K562 (cell line): ENCODE results near the gene CEP192. TPM values are rescaled to one million over a fixed set of nuclear protein-coding genes. Genes with fewer than 3 reads are reported as not detected.
A peak's percentile ranks its signal among the peaks of the same experiment; 100 is the strongest.

ENCODE experiments used
- ATAC-seq: fragments of 200-7000 bp; cut with Tn5 transposase; 3 replicates; pipeline ENCODE4 v1.9.1; 2020; ENCODE audit warnings: moderate library complexity
- BruUV-seq: library from RNA; stranded (reverse); fragments of 400-500 nt; replicated peaks from 2 replicates; lab custom pipeline; 2021; lab: Mats Ljungman, UMichigan
- CTCF ChIA-PET: fragments of 300-600 bp; formaldehyde crosslinking; extraction: SDS; loops from one replicate; lab custom pipeline; 2021; ENCODE audit warnings: low intra/inter-chr PET ratio; lab: Yijun Ruan, JAX
- POLR2A ChIA-PET: fragments of 300-600, 350-650 bp; sonication (Branson Sonifier 250); formaldehyde crosslinking; extraction: SDS; loops from one replicate; lab custom pipeline; 2021; ENCODE audit warnings: antibody characterized with exemption, inconsistent platforms; lab: Yijun Ruan, JAX
- DNase-seq, 4 experiments: peaks; one replicate each; pipeline versions ENCODE4 v3.0.0 to v3.0.0-alpha.2; 2011 to 2018; ENCODE audit warnings: low spot score in 3 of 4, mixed read lengths in 3 of 4; ENCODE audit errors: extremely low read depth in 1 of 4
- FAIRE-seq: peaks from 2 replicates; lab custom pipeline; 2011; peaks lifted over from hg19 to GRCh38; lab: Jason Lieb, UNC
- H2AFZ ChIP-seq: 2 replicates; pipeline ENCODE4 v1.6.0; 2011; ENCODE audit warnings: low read depth, low read length, control low read depth, inconsistent platforms
- H3K27ac ChIP-seq: fragments of 200-600 bp; 3 replicates; pipeline ENCODE4 v1.8.0; 2011; ENCODE audit warnings: low read depth, mild to moderate bottlenecking, control low read depth, inconsistent platforms, low read length, moderate library complexity, mixed read lengths; ENCODE audit errors: extremely low read depth
- H3K27me3 ChIP-seq, 2 experiments: fragments of 300-600 bp in 1 of 2; 2 replicates in 1 of 2; 3 replicates in 1 of 2; pipeline versions ENCODE4 v1.6.0 to v1.8.0; 2011; ENCODE audit warnings: inconsistent platforms in 2 of 2, low read length in 2 of 2, mild to moderate bottlenecking in 1 of 2, mixed read lengths in 1 of 2, moderate library complexity in 1 of 2; ENCODE audit not compliant: control insufficient read depth in 2 of 2, insufficient read depth in 2 of 2
- H3K36me3 ChIP-seq: fragments of 300-600 bp; 3 replicates; pipeline ENCODE4 v1.8.0; 2011; ENCODE audit warnings: mild to moderate bottlenecking, low read length, inconsistent platforms; ENCODE audit not compliant: control insufficient read depth, insufficient read depth
- H3K4me1 ChIP-seq, 2 experiments: fragments of 200-600 bp in 1 of 2; replicated peaks in 1 of 2; 2 replicates in 1 of 2; 3 replicates in 1 of 2; pipeline versions ENCODE4 v1.5.1 to v1.8.0; 2011; ENCODE audit warnings: inconsistent platforms in 2 of 2, low read length in 2 of 2, mild to moderate bottlenecking in 1 of 2, mixed read lengths in 1 of 2, moderate library complexity in 1 of 2; ENCODE audit not compliant: control insufficient read depth in 2 of 2, insufficient read depth in 2 of 2
- H3K4me2 ChIP-seq: 2 replicates; pipeline ENCODE4 v1.6.1; 2011; ENCODE audit warnings: low read length, control low read depth, inconsistent platforms, mixed read lengths; ENCODE audit not compliant: insufficient read depth
- H3K4me3 ChIP-seq: fragments of 200-600 bp; sonication (generic), shearing (Covaris generic); 2 replicates; pipeline ENCODE4 v1.5.1; 2016; ENCODE audit warnings: control low read depth, inconsistent platforms
- H3K79me2 ChIP-seq: fragments of 200-600 bp; 3 replicates; pipeline ENCODE4 v1.8.0; 2011; ENCODE audit warnings: low read length, inconsistent platforms; ENCODE audit not compliant: control insufficient read depth, insufficient read depth
- H3K9ac ChIP-seq, 2 experiments: 2 replicates each; pipeline versions ENCODE4 v1.6.0 to v1.6.1; 2011; ENCODE audit warnings: low read depth in 2 of 2, low read length in 2 of 2, control low read depth in 1 of 2, inconsistent platforms in 1 of 2, mild to moderate bottlenecking in 1 of 2, mixed read lengths in 1 of 2; ENCODE audit not compliant: insufficient read depth in 1 of 2
- H3K9me1 ChIP-seq: one replicate; pipeline ENCODE4 v1.6.0; 2011; ENCODE audit warnings: inconsistent platforms, mild to moderate bottlenecking, low read length, moderate library complexity; ENCODE audit not compliant: control insufficient read depth, insufficient read depth
- H3K9me3 ChIP-seq: replicated peaks from 2 replicates; pipeline ENCODE4 v1.5.1; 2011; ENCODE audit warnings: low read depth, low read length, inconsistent platforms; ENCODE audit not compliant: control insufficient read depth, insufficient read depth
- H4K20me1 ChIP-seq: replicated peaks from 2 replicates; pipeline ENCODE4 v1.6.1; 2011; ENCODE audit warnings: low read length, inconsistent platforms, mixed read lengths; ENCODE audit not compliant: control insufficient read depth, insufficient read depth
- ARID2 ChIP-seq: fragments of 450-650 bp; IDR thresholded peaks from 2 replicates; pipeline ENCODE4 v1.6.1; 2017; ENCODE audit warnings: antibody characterized with exemption, mild to moderate bottlenecking
- CBX3 ChIP-seq, 2 experiments: IDR thresholded peaks; 1 replicate in 1 of 2; 2 replicates in 1 of 2; pipeline ENCODE4 v1.6.1; 2012; ENCODE audit warnings: inconsistent platforms in 2 of 2, low read length in 2 of 2, borderline replicate concordance in 1 of 2, control low read depth in 1 of 2
- GATAD2B ChIP-seq: fragments of 450-650 bp; IDR thresholded peaks from 2 replicates; pipeline ENCODE4 v1.6.1; 2017; ENCODE audit warnings: mild to moderate bottlenecking, borderline replicate concordance
- HES1 ChIP-seq: fragments of 450-650 bp; IDR thresholded peaks from 2 replicates; pipeline ENCODE4 v1.6.1; 2016; ENCODE audit warnings: low read depth, mild to moderate bottlenecking, moderate library complexity
- RB1 ChIP-seq: fragments of 450-650 bp; IDR thresholded peaks from 2 replicates; pipeline ENCODE4 v1.6.1; 2017; ENCODE audit warnings: low read depth, mild to moderate bottlenecking
- SUPT5H ChIP-seq: fragments of 450-650 bp; IDR thresholded peaks from 2 replicates; pipeline ENCODE4 v1.6.1; 2016
- TAL1 ChIP-seq: fragments of 450-650 bp; IDR thresholded peaks from 2 replicates; pipeline ENCODE4 v1.6.1; 2016; ENCODE audit warnings: mild to moderate bottlenecking
- YY1 ChIP-seq, 3 experiments: IDR thresholded peaks; 2 replicates each; pipeline ENCODE4 v1.6.1; 2011; ENCODE audit warnings: low read length in 2 of 3, mild to moderate bottlenecking in 2 of 3, moderate library complexity in 2 of 3, borderline replicate concordance in 1 of 3, control low read depth in 1 of 3, low read depth in 1 of 3; ENCODE audit not compliant: insufficient read depth in 3 of 3, insufficient replicate concordance in 2 of 3, control insufficient read depth in 1 of 3, insufficient read length in 1 of 3; ENCODE audit errors: extremely low read depth in 1 of 3
- ZFX ChIP-seq: sonication (generic); formaldehyde crosslinking; IDR thresholded peaks from 2 replicates; pipeline ENCODE4 v1.8.0; 2022; ENCODE audit warnings: mild to moderate bottlenecking, missing genetic modification reagents, moderate library complexity
- ZNF224 ChIP-seq: sonication (generic); formaldehyde crosslinking; IDR thresholded peaks from 2 replicates; pipeline ENCODE4 v1.8.0; 2022; ENCODE audit warnings: mild to moderate bottlenecking, missing genetic modification reagents
- ZNF445 ChIP-seq: fragments of 250-450 bp; sonication (Bioruptor Pico); IDR thresholded peaks from 2 replicates; pipeline ENCODE4 v1.4.0; 2020; ENCODE audit warnings: low read depth, mild to moderate bottlenecking, moderate library complexity
- ZNF77 ChIP-seq: fragments of 250-450 bp; sonication (Bioruptor Pico); IDR thresholded peaks from 2 replicates; pipeline ENCODE4 v1.5.0; 2020
- WGBS: fragments of 100-300 bp; shearing (Covaris generic); methylation state at CpG from one replicate; pipeline ENCODE4 v1.1.6; 2016; ENCODE audit warnings: low coverage, mixed read lengths; ENCODE audit not compliant: insufficient coverage; ENCODE audit errors: missing lambda C conversion rate; 5-methylcytosine and 5-hydroxymethylcytosine counted together
- in situ Hi-C: fragments of 300-500 bp; cut with MboI; formaldehyde crosslinking; loops from 4 replicates; pipeline ENCODE4 v1.15.0; 2018; ENCODE audit warnings: inconsistent platforms, mixed read lengths
- intact Hi-C: fragments of 100-400 bp; cut with micrococcal nuclease; formaldehyde crosslinking; loops from 2 replicates; pipeline ENCODE4 v1.14.2; 2022
- polyA plus RNA-seq, 8 experiments: library from polyadenylated mRNA; depleted of rRNA in 4 of 8; stranded (reverse) in 5 of 8; unstranded in 3 of 8; fragments of >200 nt; fragmentation: Nextera tagmentation in 2 of 8; fragmentation: Illumina TruSeq in 1 of 8; extraction: Ambion mirVana in 2 of 8; extraction: Trizol in 1 of 8; gene quantifications; 2 replicates each; pipeline versions ENCODE4 v1.2.1 to v1.2.3, GENCODE V29; 2011 to 2014; ENCODE audit warnings: inconsistent platforms in 1 of 8, missing spikeins in 1 of 8
- total RNA-seq, 7 experiments: library from RNA; depleted of rRNA in 6 of 7; stranded (reverse); fragments of >200 nt in 6 of 7; fragmentation: Illumina TruSeq in 2 of 7; extraction: Trizol in 2 of 7; gene quantifications; 2 replicates each; pipeline versions ENCODE4 v1.2.1 to v1.2.3, GENCODE V29; 2011 to 2021; ENCODE audit warnings: low replicate concordance in 1 of 7
- TF ChIP-seq, protein P1 (sequence below), 3 experiments: IDR thresholded peaks in 2 of 3; conservative IDR thresholded peaks in 1 of 3; 2 replicates each; pipeline ENCODE4 v1.5.1; 2011 to 2012; ENCODE audit warnings: low read length in 3 of 3, mild to moderate bottlenecking in 3 of 3, control low read depth in 2 of 3, improper control_type of control experiment in 1 of 3, inconsistent platforms in 1 of 3, low read depth in 1 of 3, mixed read lengths in 1 of 3, moderate library complexity in 1 of 3; ENCODE audit not compliant: insufficient read depth in 2 of 3
- TF ChIP-seq, protein P2 (sequence below): fragments of 450-650 bp; formaldehyde crosslinking; IDR thresholded peaks from 2 replicates; pipeline ENCODE4 v1.4.0; 2020; ENCODE audit warnings: mild to moderate bottlenecking, mixed read lengths
- TF ChIP-seq, protein P3 (sequence below): sonication (generic); formaldehyde crosslinking; IDR thresholded peaks from 2 replicates; pipeline ENCODE4 v1.8.0; 2022; ENCODE audit warnings: missing genetic modification reagents, mild to moderate bottlenecking, borderline replicate concordance

The CEP192 gene
- total and polyA plus RNA-seq, 9 of the 15 experiments (the other 6 are each of a cell fraction or from before 2014, with no cell fraction given): 14.4 to 54.4 (median 35.8) TPM

DNA sequence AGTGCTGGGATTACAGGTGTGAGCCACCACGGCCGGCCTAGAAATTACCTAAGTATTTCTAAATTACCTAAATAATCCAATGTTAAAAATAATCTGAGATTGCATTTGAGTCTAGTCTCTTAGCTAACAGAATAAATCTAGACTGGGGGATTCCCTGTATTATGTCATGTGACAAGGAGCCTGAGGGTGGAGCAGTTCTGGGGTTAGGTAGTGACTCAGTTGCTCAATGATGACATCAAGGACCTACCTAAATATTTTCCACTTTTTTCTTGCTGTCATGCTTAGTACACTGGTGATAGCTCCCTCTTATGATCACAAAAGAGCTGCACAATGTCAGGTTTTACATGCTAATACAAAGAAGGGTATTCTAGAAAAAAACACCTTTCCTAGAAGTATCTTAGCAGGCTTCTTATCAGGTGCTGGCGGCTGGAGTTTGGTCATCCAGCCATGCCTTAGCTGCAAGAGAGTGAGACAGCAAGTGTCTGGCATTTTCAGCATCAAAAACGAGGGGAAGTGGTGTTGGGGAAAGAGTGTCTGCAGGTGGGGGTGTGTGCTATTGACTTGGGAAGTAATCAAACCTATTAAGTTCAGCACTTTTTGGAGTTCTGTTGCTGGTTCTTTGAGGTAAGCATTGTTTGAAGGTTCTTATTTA, 17.5 kb upstream of the CEP192 start:
- Histone ChIP-seq H3K4me2 (no peak overlapping the region), H3K36me3 (peaks cover 89% of the 10 kb centered on the region), H3K79me2 (peaks cover 17% of the 10 kb centered on the region; the same call in 2 of the 3 replicates), H2AFZ (no peak overlapping the region), H3K27ac (no peak overlapping the region), H3K9me1 (no peaks in the 10 kb centered on the region), H3K27me3 (no peaks in the 10 kb centered on the region), H3K4me1 (no peaks in the 10 kb centered on the region; a peak in 1 of 5 replicates), H4K20me1 (no peaks in the 10 kb centered on the region), H3K9me3 (no peaks in the 10 kb centered on the region; the same call in 1 of the 2 replicates), H3K4me3 (no peak overlapping the region), H3K9ac (no peak overlapping the region)
- ATAC-seq: peak; percentile 33; the same call in 1 of the 3 replicates
- no TSS peak for BruUV-seq
- ChIA-PET POLR2A (interaction anchor here (0.8 to 1.8 kb wide), 4 partner anchors 10 to 104 kb away, joined by 3 to 12 read pairs (median 6); partner anchors contain the start of gene CEP192), CTCF (no interaction called here)
- peak in 1 of 4 experiments; percentile 31 for DNase-seq
- no peak for FAIRE-seq
- intact Hi-C loops: no loop called here
- WGBS: 69% methylated on average over 4 of the region's 4 CpGs
- in situ Hi-C loops: no loop called here
- TF ChIP-seq HES1 (no peak), RB1 (no peak), CBX3 (IDR thresholded peaks at IDR 0.05; ENCODE audit: borderline replicate concordance in 1 of 2, low read length in 2 of 2) (peak in 1 of 2 experiments; percentile 86; a peak in 1 of 3 replicates), YY1 (IDR thresholded peaks at IDR 0.05; ENCODE audit: borderline replicate concordance in 1 of 3, control insufficient read depth in 1 of 3, extremely low read depth in 1 of 3, insufficient read depth in 3 of 3, insufficient read length in 1 of 3, insufficient replicate concordance in 2 of 3, low read depth in 1 of 3, low read length in 2 of 3) (no peak), ZFX (CRISPR knock-in tag) (no peak), TAL1 (peak; percentile 43; the same call in 1 of the 2 replicates), ZNF224 (CRISPR knock-in tag) (no peak), ZNF77 (CRISPR knock-in tag) (no peak), ARID2 (no peak), SUPT5H (no peak), ZNF445 (CRISPR knock-in tag) (no peak), GATAD2B (no peak)
- TF ChIP-seq, protein P1, sequence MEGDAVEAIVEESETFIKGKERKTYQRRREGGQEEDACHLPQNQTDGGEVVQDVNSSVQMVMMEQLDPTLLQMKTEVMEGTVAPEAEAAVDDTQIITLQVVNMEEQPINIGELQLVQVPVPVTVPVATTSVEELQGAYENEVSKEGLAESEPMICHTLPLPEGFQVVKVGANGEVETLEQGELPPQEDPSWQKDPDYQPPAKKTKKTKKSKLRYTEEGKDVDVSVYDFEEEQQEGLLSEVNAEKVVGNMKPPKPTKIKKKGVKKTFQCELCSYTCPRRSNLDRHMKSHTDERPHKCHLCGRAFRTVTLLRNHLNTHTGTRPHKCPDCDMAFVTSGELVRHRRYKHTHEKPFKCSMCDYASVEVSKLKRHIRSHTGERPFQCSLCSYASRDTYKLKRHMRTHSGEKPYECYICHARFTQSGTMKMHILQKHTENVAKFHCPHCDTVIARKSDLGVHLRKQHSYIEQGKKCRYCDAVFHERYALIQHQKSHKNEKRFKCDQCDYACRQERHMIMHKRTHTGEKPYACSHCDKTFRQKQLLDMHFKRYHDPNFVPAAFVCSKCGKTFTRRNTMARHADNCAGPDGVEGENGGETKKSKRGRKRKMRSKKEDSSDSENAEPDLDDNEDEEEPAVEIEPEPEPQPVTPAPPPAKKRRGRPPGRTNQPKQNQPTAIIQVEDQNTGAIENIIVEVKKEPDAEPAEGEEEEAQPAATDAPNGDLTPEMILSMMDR (IDR thresholded peaks at IDR 0.05 in 2 of 3, conservative IDR thresholded peaks at IDR 0.05 in 1 of 3; ENCODE audit: insufficient read depth in 2 of 3, low read depth in 1 of 3, low read length in 3 of 3): no peak
- TF ChIP-seq, protein P2, sequence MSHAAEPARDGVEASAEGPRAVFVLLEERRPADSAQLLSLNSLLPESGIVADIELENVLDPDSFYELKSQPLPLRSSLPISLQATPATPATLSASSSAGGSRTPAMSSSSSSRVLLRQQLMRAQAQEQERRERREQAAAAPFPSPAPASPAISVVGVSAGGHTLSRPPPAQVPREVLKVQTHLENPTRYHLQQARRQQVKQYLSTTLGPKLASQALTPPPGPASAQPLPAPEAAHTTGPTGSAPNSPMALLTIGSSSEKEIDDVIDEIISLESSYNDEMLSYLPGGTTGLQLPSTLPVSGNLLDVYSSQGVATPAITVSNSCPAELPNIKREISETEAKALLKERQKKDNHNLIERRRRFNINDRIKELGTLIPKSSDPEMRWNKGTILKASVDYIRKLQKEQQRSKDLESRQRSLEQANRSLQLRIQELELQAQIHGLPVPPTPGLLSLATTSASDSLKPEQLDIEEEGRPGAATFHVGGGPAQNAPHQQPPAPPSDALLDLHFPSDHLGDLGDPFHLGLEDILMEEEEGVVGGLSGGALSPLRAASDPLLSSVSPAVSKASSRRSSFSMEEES (CRISPR knock-in tag): peak; percentile 33; the same call in 1 of the 2 replicates
- TF ChIP-seq, protein P3, sequence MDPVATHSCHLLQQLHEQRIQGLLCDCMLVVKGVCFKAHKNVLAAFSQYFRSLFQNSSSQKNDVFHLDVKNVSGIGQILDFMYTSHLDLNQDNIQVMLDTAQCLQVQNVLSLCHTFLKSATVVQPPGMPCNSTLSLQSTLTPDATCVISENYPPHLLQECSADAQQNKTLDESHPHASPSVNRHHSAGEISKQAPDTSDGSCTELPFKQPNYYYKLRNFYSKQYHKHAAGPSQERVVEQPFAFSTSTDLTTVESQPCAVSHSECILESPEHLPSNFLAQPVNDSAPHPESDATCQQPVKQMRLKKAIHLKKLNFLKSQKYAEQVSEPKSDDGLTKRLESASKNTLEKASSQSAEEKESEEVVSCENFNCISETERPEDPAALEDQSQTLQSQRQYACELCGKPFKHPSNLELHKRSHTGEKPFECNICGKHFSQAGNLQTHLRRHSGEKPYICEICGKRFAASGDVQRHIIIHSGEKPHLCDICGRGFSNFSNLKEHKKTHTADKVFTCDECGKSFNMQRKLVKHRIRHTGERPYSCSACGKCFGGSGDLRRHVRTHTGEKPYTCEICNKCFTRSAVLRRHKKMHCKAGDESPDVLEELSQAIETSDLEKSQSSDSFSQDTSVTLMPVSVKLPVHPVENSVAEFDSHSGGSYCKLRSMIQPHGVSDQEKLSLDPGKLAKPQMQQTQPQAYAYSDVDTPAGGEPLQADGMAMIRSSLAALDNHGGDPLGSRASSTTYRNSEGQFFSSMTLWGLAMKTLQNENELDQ (CRISPR knock-in tag): no peak
